NCI-H128 (cell line): ENCODE results near the gene SNX24.
"Not testable (repeated sequence)": the region's sequence is repeated elsewhere in the genome, so short reads cannot be mapped to it uniquely, and the experiment has no call there.

Source experiments
- DNase-seq: peaks from one replicate; lab custom pipeline; 2025; ENCODE audit not compliant: unreplicated experiment; lab: John Stamatoyannopoulos, UW

SNX24 gene

DNA sequence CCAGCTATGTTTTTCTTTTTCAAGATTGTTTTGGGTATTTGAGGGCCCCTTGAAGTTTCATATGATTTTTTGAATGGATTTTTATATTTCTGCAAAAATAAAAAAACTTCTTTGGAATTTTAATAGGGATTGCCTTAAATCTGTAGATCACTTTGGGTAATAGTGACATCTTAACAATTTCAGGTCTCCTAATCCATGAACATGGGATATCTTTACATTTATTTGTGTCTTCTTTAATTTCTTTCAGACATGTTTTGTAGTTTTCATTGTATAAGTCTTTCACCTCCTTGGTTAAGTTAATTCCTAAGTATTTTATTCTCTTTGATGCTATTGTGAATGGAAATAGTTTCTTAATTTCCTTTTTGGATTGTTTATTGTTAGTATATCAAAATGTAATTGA, 112.0 kb downstream of the SNX24 start:
- DNase-seq, result no peak

DNA sequence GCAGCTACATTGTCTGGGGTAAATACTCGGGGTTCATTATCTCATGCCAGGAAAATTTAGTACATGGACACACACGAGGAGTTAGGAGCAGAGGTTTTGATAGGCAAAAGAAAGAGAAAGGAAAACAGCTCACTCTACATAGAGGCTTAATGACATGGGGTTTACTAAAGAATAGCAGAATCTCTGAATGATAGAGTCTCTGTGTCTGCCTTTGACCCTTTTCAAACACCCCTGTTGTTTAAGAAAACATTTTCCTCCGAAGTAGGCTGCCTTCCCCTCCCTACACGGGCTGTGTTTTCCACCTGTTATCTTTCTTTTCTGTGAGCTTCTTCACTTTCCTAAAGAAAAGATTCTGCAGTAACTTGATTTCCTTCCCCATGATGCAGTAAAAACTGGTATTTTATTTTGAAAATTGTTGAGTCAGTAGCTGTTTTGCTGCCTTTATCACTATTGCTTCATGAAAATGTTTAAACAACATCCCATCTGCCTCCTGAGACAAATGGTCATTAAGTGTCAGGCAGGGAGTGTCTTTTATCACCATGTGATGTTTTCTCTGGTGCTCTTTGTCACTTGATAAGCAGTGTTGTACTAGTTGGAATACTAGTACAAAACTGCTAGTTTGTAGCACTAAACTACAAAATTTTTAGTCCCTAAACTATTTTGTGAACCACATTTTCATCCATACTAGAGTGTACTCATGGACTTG, 114.5 kb downstream of the SNX24 start:
- DNase-seq, result no peak

- DNase-seq, result no peak
Measured at GRCh38 chr5:122963305-122963704, 117.9 kb downstream of the SNX24 start.

DNA sequence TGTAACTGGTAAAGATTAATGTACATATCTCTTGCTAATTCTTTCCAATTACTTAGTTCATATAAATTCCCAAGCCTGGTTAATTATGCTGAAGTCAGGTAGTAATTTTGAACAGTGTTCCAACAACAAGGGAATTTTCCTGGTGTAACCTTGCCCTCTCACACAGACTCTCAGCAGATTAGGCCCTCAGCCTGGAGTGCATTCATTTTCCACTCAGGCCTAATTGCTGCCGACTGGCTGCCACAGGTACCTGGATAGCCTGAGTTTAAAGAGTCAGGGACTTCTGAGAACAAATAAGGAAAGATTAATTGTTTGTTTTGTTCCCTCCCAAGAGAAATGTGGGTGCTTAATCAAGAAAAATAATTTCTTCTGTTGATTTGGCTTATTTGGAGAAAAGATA, 119.7 kb downstream of the SNX24 start:
- DNase-seq, result no peak

DNA sequence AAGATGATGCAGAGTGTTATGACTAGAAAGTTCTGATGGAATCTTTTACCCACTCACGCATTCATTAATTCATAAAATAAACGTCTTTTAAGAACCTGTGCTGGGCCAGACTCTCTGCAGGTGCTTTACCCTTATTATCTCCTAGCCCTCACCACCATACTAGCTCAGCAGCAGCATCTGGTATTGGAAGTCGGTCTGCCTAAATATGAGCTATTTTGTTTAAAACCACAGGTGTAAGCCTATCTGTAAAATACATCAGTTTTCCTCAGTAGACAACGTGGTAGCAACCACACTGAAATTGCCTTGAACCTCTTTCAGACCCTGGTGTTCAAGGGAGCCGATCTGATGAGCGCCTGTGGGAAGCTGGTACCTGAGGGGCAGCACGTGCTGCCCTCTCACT, 121.7 kb downstream of the SNX24 start:
- no peak for DNase-seq

GRCh38 chr5:122967625-122968024, 122.2 kb downstream of the SNX24 start:
- no peak for DNase-seq

GRCh38 chr5:122968056-122968455, 122.6 kb downstream of the SNX24 start:
- not testable (repeated sequence) for DNase-seq

DNA sequence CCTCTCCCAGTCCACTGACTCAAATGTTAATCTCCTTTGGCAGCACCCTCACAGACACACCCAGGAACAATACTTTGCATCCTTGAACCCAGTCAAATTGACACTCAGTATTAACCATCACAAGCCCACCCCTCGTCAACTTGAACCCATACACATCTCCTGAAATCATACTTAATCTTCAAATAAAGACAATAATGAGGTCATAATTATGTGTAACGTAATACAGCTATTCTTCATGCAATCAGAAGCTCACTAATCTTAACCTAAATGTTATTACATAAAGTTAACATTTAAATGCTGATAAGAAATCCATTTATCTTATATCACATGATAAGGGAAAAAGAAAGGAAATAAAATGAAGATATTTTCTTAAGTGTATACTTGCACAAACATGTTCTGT, 125.9 kb downstream of the SNX24 start:
- DNase-seq, result no peak

DNA sequence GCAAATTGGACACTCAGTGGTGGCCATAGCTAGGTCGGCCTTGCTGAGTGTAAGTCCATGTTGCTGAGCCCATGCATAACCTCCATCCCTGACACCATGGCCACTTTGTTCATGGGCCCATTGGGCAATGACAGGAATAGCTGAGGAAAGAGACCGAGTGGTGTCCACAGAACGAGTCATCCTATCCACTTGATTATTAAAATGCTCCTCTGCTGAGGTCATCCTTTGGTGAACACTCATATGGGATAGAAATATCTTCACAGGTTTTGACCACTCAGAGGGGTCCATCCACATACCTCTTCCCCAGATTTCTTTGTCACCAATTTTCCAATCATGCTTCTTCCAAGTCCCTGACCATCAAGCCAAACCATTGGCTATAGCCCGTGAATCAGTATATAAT, 127.5 kb downstream of the SNX24 start:
- no peak for DNase-seq

DNA sequence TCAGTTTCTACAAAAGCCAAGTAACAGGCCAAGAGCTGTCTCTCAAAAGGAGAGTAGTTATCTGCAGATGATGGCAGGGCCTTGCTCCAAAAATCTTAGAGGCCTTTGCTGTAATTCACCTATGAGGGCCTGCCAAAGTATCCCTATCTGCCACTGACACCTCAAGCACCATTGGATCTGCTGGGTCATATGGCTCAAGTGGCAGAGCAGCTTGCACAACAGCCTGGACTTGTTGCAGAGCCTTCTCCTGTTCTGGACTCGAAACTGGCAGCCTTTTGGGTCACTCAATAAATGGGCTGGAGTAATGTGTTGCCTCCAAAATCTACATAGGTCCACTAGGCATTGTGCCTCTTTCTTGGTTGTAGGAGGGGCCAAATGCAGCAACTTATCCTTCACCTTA, 128.3 kb downstream of the SNX24 start:
- DNase-seq, result not testable (repeated sequence)

DNA sequence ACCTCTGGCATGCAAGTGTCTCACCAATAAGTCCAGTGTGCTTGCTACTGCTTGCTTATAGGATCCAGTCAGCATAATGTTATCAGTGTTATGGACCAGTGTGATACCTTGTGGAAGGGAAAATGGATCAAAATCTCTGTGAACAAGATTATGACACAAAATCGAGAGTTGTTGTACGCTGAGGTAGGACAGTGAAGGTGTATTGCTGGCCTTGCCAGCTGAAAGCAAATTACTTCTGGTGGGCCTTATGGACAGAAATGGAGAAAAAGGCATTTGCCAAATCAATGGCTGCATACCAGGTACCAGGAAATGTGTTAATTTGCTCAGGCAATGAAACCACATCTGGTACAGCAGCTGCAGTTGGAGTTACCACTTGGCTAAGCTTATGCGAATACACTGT, 128.8 kb downstream of the SNX24 start:
- DNase-seq, result not testable (repeated sequence)

GRCh38 chr5:122977319-122977718, 131.9 kb downstream of the SNX24 start:
- no peak for DNase-seq

DNA sequence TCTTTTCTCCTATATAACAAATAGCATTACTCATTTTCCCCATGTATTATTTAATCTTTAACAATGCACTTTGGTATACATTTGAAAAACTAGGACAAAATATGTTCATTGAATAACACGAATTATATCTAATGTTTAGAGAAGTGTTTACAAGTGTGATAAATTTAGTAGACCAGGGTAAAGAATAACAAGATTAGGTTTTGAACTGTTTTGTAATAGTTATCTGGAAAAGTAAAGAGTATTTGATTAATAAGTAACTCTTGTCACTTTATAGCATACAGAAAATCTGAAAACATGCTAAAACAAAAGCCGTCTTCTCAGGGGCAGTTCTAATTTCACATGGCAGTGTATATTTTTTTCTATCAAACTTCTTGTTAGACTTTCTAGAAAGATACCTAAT, 132.7 kb downstream of the SNX24 start:
- no peak for DNase-seq

GRCh38 chr5:122978644-122979297, 133.4 kb downstream of the SNX24 start:
- DNase-seq, result no peak

DNA sequence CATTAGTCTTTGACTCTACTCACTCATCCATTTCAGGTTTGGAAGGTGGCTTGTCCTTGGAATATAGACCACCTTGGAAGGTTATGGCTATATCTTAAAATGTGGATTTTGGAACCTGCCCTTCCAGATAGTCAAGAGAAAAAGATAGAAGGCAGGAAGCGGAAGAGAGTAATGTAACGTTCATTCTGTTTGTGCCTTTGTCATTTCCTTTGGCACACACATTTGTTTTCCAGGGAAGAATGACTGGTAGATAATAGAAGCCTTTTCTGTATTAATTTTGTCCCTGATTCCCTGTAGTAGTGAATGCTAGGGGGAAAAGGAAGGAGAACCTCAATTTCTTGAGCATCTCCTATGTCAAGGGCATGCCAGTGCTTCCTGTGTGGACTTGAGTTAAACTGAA, 136.4 kb downstream of the SNX24 start:
- DNase-seq, result no peak

DNA sequence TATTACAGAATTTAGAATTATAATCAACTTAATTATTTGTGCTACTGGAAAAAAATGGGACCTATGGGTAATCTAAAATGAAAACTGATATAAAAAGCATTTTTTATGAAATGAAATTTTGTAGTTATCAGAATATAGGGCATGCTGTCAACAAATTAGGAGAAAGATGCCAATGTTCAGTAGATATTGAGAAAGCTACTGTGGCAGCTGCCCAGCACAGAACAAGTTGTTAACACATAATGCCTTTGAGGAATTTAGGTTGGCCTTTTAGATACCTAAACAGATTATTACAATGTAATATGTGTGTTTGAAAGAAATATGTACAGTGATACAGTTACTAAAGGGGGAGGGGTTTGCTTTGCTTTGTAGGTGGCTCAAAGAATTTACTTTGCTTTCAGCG, 137.0 kb downstream of the SNX24 start:
- DNase-seq, result no peak

DNA sequence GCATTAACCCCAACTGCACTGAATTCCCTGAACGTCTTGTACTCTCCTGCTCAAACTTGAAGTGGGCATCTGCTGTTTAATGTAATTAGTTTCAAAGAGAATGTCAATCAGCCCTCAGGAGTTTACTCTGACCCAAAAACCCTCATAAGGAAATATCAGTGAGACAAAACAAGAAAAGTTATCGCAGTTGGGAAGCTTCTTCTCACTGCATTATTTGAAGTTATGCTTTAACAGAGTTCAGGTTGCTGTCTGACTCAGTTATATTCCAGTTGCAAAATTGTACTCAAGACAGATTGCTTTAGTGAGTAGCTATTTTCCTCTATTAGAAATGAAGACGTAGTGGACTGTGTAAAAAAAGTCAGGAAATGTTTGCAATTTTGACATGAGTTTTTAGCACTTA, 139.0 kb downstream of the SNX24 start:
- DNase-seq, result no peak

GRCh38 chr5:122985006-122985700, 139.7 kb downstream of the SNX24 start:
- DNase-seq, result no peak

GRCh38 chr5:122985954-122986721, 140.7 kb downstream of the SNX24 start:
- no peak for DNase-seq

GRCh38 chr5:122996091-122996490, 150.7 kb downstream of the SNX24 start:
- no peak for DNase-seq

GRCh38 chr5:122997294-122997693, 151.9 kb downstream of the SNX24 start:
- DNase-seq, result no peak
